GM18909 (cell line): Measurements from ENCODE around the gene PRKCA.

Experiments used
- ATAC-seq: cut with Tn5 transposase; IDR thresholded peaks from one replicate; pipeline ENCODE4 v1.9.1; 2021; ENCODE audit warnings: mild to moderate bottlenecking; ENCODE audit not compliant: unreplicated experiment, poor library complexity

PRKCA gene

DNA sequence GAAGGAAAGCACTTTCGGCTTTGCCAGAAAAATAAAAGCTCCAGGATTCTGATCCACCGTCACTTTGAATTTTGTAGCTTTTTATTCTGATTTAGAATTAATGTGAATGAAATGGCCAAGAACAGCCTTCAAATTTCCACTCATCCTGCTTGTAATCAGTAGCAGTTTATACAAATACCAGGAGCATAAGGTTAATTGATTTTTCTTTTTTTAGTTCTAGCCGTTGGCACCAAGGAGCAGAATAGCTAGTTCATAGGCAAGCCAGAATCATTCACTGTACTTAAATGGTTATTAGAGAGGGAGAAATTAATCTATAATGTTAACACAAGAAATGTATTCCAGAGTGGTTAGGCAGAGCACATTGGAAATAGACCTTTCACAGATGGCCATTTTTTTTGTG is 491.4 kb downstream of the PRKCA start:
- no peak for ATAC-seq

DNA sequence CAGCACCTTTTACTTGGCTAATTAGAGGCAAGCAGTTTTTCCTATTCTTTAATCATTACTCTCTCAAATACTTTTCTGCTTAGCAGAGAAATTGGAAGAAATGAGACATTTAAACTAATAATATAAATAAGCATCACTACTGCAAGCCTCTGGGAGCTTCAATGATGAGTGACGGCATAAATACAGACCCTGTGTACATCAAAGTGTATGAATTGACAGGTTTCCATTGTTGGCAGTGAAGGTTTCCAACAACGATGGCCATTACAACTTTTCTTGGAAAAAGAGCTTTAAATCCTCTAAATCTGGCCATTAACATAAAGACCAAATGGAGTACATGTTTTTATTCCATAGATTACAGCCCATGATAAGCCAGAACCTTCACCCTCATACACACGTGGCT is 493.1 kb downstream of the PRKCA start:
- ATAC-seq: no peak

DNA sequence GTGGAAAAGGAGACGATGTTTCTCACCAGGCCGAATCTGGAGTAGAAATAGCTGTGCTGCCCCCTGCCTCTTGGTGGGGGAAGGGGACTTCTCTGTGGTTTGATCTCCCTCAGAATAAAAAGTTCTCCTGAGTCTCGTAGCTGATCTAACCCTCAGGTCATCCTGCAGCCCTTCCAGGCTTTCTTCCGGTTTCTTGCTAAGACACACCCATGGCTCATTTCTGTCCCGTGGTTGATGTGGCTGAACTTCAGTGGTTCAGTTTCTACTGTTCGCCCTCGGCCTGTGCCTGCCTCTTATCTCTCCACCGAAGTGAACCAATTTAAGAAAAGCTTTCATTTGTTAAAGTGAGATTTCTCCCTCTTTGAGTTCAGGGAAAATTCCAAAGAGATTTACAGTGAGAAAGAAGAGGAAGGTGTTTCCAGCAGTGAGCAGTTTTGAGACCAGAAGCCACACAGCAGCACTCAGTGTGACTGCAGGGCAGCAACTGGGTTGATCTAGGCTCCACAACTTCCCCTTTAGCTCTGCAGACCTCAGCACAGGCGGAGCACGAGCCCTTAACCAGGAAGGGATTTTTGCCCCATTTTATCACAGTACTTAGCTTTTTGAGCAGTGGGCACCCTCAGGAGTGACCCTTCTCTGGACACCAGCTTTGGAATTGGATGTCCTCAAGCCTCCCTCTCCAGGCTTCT is 497.6 kb downstream of the PRKCA start:
- no peak for ATAC-seq

DNA sequence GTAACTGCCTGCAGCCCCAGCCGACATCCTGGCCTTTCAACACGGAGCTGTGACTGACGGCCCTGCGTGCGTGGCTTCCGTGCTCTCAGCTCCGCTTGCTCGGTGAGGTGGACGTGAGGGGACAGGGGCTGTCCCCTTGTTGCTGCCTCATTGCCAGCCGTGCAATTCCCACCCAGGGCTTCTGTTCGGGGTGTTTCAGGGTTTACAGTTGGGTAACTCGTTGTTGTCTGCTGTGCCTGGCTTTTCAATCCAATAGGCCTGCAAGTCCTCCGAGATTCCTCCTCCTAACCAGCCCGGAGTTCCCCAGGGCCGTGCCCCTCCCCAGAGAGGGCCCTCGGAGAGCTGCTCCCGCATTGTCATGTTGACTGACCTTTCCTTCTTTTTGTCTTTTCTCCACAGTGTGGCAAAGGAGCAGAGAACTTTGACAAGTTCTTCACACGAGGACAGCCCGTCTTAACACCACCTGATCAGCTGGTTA is 501.1 kb downstream of the PRKCA start:
- no peak for ATAC-seq

DNA sequence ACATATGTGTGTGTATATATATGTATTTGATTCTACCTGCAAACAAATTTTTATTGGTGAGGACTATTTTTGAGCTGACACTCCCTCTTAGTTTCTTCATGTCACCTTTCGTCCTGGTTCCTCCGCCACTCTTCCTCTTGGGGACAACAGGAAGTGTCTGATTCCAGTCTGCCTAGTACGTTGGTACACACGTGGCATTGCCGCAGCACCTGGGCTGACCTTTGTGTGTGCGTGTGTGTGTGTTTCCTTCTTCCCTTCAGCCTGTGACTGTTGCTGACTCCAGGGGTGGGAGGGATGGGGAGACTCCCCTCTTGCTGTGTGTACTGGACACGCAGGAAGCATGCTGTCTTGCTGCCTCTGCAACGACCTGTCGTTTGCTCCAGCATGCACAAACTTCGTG is 503.2 kb downstream of the PRKCA start:
- ATAC-seq: no peak

DNA sequence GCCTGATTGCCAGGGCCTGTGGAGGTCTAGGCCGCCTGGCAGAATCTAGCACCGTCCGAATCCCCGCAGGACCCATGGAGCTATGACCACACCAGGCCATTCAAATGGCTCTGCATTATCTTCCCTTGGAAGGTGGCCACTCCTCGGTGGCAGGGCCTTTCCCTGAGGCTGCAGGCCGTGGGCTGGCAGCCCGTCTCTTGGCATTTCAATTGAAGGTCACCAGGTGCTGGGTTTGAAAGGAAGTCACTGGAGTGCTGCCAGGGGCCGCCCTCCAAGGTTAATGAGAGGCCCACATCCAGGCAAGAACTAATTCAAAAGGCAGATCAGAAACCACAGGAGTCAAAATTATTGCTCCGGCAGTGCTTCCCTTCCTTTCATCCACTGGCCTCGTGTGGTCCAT is 504.8 kb downstream of the PRKCA start:
- no peak for ATAC-seq

DNA sequence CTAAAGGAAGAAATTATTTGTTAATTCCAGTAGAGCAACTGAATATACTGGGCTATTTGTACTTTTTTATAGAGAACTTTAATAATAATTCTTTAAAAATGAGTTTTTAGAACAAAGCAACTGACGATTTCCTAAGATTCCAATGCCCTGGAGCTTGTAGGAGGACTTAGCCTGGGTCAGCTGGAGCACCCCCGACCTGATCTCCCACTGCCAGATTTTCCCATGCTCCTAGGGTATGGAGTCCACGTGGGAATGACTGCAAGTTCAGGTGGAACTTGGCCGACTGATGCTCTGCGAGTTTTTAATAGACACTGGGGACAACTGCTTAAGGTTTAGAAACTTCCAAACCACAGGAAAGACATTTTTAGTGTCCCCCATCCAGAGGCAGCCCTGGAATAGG is 507.0 kb downstream of the PRKCA start:
- no peak for ATAC-seq

DNA sequence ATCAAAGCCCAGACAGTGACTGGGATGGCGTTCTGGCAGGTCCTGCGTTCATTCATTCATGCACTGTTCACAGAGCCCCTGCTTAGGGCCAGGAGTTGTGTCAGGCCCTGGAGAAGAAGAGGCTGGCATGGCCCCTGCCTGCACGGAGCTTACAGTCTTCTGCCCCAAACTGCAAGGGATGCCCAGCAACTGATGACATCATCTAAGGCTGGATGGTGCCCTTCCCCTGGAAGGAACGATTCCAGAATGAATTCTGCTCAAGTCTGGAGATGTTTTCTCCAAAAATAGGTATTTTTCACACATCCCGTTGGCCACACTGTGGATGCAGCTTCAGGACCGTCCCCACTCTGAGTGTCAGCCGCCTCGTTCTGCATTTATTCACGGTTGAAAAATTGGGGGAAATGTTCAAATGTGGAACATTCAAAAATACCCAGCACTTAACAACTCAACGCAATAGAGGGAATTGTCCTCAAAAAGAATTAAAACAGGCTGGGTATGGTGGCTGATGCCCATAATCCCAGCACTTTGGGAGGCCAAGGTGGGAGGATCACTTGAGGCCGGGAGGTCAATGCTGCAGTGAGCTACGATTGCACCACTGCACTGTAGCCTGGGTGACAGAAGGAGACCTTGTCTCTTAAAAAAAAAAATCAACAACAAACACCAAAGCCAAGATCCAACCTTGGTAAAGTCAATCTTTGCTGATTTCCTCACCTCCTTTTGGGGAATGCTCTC is 508.7 kb downstream of the PRKCA start:
- no peak for ATAC-seq

DNA sequence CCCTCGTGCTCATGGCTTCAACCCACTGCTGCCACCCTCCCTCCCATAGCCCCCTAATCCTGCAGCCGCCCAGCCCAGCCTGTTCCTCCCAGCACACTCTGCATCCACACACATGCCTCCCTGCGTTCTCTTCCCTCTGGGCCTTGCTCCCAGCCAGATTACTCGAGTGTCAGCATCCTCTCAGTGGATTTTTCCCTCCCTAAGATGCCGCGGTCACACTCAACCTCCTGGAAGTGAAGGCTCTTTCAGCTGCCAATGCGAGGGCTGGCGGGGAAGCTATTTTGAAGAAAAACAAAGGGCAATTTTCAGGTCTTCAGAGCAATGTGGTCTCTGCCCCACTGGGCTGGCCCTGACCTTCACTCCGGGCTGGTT is 509.3 kb downstream of the PRKCA start:
- no peak for ATAC-seq

DNA sequence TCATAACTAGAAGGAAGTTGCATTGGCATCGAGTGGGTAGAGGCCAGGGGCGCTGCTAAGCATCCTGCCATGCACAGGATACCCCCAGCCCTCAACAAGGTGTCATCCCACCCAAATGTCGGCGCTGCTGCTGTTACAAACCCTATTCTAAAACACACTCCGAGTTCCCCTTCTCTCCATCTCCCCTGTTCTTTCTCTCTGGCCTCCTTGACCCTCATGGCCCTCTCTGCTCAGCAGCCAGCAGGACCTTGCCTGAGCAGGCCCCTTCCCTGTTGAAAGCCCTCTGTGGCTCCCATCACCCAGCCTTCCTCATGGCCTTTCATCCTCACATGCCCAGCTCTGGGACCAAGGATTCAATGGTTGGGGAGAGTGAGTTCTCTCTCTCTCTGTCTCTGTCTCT is 510.2 kb downstream of the PRKCA start:
- no peak for ATAC-seq

DNA sequence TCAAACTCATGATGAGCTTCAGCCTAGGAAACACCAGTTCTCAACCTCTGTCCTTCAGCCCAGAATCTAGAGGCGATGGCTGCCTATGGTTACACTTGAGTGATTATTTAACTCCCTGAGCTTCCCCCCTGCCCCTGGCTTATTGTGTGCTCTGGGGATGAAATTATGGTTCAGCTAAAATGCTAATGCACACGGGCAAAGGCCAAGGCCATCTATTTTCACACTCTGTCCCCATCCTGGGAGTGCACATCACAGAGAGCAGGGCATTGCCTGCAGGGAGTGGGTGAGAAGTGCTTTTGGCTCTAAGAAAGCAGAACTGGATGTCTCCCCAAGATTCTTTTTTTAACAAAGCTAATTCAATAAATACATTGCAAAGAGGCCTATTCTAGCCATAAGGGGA is 510.9 kb downstream of the PRKCA start:
- no peak for ATAC-seq

DNA sequence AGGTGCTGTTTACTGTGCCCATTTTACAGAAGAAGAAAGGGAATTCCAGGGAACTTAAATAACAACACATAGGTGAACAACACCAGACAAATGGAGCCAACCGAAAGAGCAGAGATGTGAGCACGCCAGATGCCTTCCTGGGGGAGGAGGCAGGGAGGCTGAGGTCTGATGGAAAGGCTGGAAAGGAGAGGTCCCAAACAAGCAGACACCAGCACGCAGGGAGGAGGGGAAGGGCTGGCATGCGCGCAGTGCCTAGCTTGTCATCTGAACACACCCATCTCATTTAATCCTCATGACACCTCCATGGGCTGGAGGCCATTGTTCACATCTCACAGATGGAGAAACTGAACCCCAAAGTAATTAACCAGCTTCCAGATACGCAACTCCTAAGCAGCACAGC is 511.6 kb downstream of the PRKCA start:
- ATAC-seq: no peak

DNA sequence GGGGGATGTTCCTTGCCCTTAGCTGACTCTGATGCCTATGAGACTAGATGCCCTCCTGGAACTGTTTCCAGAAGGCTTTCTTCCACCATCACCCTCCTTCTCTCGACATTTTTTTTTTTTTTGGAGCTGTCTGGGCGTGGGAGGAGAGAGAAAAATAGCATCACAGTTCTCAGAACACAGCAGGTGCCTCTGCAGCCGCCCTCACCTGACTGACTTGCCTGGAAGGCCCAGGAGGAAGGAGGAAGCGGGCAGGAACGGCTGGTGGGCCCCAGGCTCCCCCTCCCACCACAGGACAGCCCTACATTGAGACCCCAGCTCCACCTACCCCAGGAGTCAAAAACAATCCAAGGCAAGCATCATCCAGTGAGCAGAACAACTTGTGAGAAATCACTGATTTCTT is 512.2 kb downstream of the PRKCA start:
- no peak for ATAC-seq

DNA sequence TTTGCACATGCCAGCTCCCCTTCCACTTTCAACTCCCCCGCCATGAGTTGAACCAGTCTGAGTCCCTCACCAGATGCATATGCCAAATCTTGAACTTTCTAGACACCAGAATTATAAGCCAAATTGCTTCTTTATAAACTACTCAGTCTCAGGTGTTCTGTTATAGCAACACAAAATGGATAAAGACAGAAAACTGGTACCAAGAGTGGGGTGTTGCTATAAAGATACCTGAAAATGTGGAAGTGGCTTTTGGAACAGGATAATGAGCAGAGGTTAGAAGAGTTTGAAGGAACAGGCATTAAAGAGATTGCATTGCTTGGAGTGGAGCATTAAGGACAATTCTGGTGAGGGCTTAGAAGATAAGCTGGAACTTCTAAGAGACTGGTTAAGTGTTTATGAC is 515.3 kb downstream of the PRKCA start:
- no peak for ATAC-seq

DNA sequence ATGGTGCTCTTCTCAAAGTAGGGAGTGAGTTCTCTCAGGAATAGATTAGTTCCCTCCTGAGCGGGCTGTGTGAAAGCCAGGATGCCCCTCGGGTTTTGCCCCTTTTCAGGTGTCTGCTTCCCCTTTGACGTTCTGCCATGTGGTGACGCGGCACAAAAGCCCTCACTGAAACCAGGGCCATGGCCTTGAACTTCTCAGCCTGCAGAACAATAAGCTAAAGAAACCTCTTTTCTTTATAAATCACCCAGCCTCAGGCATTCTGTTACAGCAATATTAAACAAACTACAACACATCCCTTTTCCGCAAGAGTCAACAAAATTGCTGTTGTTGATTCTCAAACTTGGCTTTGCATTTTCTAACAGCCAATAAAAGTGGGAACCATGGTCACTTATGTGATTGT is 517.1 kb downstream of the PRKCA start:
- ATAC-seq: no peak

DNA sequence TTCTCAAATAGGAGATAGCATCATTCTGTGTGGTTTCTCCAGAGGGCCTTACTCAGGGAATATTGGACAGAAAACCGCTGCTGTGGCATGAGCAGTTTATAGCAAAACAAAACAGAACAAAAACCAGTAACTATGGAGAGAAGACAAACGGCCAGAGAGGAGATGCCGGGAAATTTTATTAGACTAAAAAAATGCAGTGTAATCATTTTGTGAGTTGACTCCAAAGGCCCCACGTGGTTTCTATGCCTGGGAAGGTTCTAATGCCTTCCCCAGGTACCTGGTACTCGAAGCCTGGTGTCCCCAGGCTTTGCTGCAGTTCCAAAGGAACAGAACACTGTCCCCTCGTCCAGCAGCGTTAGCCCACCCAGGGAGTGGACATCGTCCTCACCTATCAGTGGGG is 519.6 kb downstream of the PRKCA start:
- no peak for ATAC-seq

DNA sequence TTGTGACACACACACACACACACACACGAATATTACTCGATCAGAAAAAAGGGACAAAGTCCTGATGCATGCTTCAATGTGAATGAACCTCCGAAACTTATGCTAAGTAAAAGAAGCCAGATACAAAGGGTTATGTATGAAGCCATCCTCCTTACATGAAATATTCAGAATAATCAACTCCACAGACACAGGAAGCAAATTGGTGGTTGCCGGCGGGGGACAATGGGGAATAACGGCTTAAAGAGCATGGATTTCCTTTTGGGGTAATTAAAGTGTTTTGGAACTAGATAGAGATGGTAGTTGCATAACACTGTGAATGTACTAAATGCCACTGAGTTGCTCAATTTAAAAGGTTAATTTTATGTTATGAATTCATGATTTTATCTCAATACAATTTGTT is 524.4 kb downstream of the PRKCA start:
- ATAC-seq: no peak

DNA sequence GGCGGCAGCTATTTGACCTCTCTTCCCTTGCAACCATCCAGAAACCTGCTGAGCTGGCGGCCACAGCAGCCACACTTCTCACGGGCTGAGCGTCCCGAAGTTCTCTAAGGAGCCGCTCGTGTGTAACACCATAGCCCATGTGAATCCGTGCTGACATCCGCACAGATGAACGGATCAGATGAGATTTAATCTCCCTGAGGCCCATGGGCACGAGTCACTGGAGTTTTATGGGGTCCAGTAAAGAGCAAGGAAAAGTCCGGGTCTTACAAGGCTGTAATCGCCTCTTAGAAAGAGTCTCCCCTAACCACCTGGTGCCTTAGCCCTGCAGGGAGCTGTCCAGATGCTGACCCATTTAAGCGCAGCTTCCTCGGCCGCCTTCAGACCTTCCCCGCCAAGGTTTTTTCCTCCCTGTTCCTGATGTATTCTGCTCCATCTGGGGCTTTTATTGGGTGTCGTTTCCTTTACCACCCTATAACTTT is 527.0 kb downstream of the PRKCA start:
- ATAC-seq: no peak

DNA sequence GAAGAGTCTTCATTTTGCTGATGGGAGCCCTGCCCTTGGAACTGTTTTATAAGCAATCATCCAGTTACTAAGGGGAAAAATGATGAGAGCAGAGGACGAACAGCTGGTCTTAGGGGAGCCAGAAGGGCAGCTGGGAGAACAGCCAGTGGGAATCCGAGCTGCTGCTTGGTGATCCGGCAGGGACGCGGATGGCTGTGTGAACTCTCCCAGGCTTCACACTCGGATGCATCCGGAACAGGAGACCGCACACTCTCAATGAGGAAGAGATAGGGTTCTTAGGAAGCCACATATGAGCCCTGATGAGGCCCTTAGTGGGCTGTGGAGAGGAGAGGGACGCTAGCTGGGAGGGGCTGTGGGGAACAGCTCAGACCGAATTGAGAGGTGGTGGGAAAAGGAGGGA is 527.5 kb downstream of the PRKCA start:
- no peak for ATAC-seq

DNA sequence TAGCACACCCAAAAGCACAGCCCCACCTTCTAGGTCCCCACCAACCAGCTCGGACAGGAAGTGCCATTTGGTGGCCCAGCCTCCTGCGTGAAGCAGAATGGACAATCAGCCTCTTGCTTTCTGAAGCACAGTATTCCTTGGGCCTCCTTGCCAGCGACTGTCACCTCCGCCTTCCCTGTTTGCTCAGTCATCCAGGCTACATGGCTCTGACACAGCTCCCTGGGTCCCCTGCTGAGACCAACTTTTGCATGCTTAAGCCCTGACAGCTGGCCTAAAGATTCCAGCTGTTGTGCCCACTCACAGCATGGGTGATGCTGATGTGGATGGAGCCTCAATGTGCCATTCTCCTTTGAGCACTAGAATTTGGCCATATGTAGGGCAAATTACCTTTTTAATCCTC is 528.0 kb downstream of the PRKCA start:
- ATAC-seq: no peak

DNA sequence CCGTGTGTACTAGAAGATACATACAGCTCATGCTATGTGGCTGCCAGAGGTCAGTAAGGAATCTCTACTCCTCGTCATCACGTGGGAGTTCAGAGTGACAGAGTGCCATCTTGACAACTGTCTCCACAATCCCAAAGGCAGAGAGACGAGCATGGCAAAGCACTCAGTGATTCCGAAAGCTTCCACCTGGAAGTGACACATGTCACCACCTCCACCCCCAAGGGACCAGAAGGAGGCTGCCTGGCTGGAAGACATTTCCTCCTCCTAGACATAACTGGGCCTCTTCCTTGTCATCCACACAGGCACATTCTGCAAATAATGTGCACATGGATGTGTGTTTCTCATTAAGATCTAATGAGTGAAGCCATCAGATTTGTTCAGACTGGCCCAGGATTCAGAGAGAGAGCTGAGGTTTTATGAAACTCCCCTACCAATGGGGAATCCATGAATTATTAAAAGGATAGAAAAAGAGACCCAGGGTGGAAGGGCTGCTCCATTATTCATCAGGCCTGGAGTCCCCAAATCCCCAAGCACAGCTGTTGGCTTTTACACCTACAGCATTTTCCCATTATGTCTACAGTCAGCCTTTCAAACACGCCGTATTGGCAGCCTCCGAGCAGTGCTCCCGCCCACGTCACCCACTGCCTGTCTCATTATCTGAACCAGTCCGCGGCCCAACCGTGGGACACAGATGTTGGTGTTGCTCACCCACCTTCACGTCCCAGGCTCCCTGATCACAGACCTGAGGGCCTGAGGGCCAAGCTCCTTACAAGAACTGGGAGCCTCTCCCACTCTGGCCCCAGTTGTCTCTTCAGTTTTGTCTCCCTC is 529.2 kb downstream of the PRKCA start:
- no peak for ATAC-seq
